Common myeloid progenitor, CD34-positive (primary cell): ENCODE measurements around the gene IL9.

ENCODE experiments used
- CTCF ChIA-PET: fragments of 350-600 bp; sonication (Branson Sonifier 250); formaldehyde crosslinking; loops from one replicate; lab custom pipeline; 2021; ENCODE audit warnings: antibody characterized with exemption; lab: Charles Lee
- POLR2A ChIA-PET: fragments of 350-600 bp; sonication (Branson Sonifier 250); formaldehyde crosslinking; loops from one replicate; lab custom pipeline; 2021; ENCODE audit warnings: antibody characterized with exemption; lab: Charles Lee
- DNase-seq, 3 donors: peaks; one replicate each; pipeline versions ENCODE4 v3.0.0 to v3.0.0-alpha.2; 2013
- H3K27ac ChIP-seq, 2 experiments: 1 replicate in 1 of 2; 2 replicates in 1 of 2; pipeline ENCODE4 v1.7.0; 2013; ENCODE audit warnings: inconsistent platforms in 2 of 2, low read length in 2 of 2, mild to moderate bottlenecking in 2 of 2, low read depth in 1 of 2, moderate library complexity in 1 of 2; ENCODE audit not compliant: severe bottlenecking in 2 of 2, insufficient read depth in 1 of 2, poor library complexity in 1 of 2
- H3K27me3 ChIP-seq, 5 experiments: replicated peaks in 2 of 5; 1 replicate in 3 of 5; 2 replicates in 2 of 5; pipeline versions ENCODE4 v1.6.1 to v1.7.0; 2013; ENCODE audit warnings: low read length in 4 of 5, mild to moderate bottlenecking in 2 of 5, moderate library complexity in 2 of 5, inconsistent platforms in 1 of 5; ENCODE audit not compliant: insufficient read depth in 5 of 5, control insufficient read depth in 4 of 5
- H3K36me3 ChIP-seq, 4 experiments: 1 replicate in 2 of 4; 2 replicates in 2 of 4; pipeline versions ENCODE4 v1.6.1 to v1.7.0; 2013; ENCODE audit warnings: low read length in 3 of 4, control low read depth in 1 of 4, mild to moderate bottlenecking in 1 of 4; ENCODE audit not compliant: control insufficient read depth in 4 of 4, insufficient read depth in 4 of 4
- H3K4me1 ChIP-seq, 4 experiments: 1 replicate in 3 of 4; 2 replicates in 1 of 4; pipeline versions ENCODE4 v1.6.1 to v1.7.1; 2013; ENCODE audit warnings: low read length in 3 of 4, mild to moderate bottlenecking in 3 of 4, control low read depth in 1 of 4, inconsistent platforms in 1 of 4, moderate library complexity in 1 of 4; ENCODE audit not compliant: control insufficient read depth in 4 of 4, insufficient read depth in 4 of 4; ENCODE audit errors: control extremely low read depth in 1 of 4
- H3K4me3 ChIP-seq, 7 experiments: 1 replicate in 4 of 7; 2 replicates in 3 of 7; pipeline versions ENCODE4 v1.5.1 to v1.7.0; 2013; ENCODE audit warnings: mild to moderate bottlenecking in 7 of 7, low read length in 6 of 7, moderate library complexity in 6 of 7, inconsistent platforms in 2 of 7, low read depth in 2 of 7, control low read depth in 1 of 7; ENCODE audit not compliant: insufficient read depth in 4 of 7, control insufficient read depth in 1 of 7; ENCODE audit errors: extremely low read depth in 1 of 7
- H3K9me3 ChIP-seq, 5 experiments: 1 replicate in 4 of 5; 2 replicates in 1 of 5; pipeline versions ENCODE4 v1.6.1 to v1.7.1; 2013; ENCODE audit warnings: low read length in 4 of 5, mild to moderate bottlenecking in 2 of 5, inconsistent platforms in 1 of 5, low read depth in 1 of 5, moderate library complexity in 1 of 5; ENCODE audit not compliant: control insufficient read depth in 4 of 5, insufficient read depth in 2 of 5; ENCODE audit errors: control extremely low read depth in 1 of 5
- WGBS: methylation state at CpG from one replicate; pipeline ENCODE4 v1.1.5; 2013; ENCODE audit not compliant: insufficient coverage; 5-methylcytosine and 5-hydroxymethylcytosine counted together

IL9 gene

DNA sequence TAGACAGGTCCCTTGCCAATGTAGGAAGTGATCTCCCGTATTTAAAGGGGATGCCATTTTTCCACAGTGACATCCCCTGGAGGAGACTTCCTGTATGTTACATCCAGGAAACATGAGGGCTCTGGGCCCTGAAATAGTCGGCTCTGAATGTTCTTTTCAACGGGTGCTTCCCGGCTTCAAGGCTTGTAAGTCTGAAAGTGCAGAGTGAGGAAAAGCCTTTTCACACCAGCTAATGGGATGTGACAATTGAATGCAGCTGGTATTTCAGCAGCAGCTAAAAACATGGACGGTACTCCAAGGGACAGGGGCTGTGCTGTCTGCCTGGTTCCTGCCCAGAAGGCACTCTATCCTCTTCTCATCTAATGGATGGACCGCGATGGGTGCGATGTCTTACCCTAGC, 1.4 kb downstream of the IL9 start:
- Histone ChIP-seq H3K27ac (no peak overlapping the region), H3K4me1 (no peaks in the 10 kb centered on the region), H3K9me3 (no peaks in the 10 kb centered on the region), H3K36me3 (no peaks in the 10 kb centered on the region), H3K27me3 (peaks cover 0 to 34% (median 16%) of the 10 kb centered on the region in 5 experiments), H3K4me3 (no peak overlapping the region)
- 54% methylated on average over 7 of the region's 8 CpGs for WGBS
- POLR2A ChIA-PET, result no interaction called here
- no peak for DNase-seq
- CTCF ChIA-PET, result interaction anchor here (0.7 to 1.0 kb wide), 2 partner anchors 10 to 479 kb away, joined by 3 to 4 read pairs; no protein-coding TSS in a partner anchor

DNA sequence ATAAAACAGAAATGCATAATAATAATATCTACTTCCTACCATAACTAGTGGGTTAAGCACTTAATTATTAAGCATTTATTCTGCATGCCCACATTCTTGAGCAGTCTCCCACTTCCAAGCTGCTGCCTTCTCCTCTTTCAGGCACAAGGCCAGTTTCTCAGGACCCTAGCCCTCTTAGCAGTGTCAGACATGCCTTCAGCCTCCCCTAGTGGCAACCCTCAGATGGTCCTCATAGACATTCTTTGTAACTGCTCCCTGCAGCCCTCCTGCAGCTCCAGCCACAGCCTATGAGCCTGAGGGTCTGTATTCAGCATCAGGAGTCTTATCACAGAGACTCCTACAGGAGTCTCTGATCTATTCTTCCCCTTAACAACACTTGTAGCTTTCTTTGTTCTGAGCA, 3.9 kb downstream of the IL9 start:
- Histone ChIP-seq H3K27me3 (peaks cover 0 to 22% (median 10%) of the 10 kb centered on the region in 5 experiments), H3K9me3 (no peaks in the 10 kb centered on the region), H3K27ac (no peak overlapping the region), H3K4me3 (no peak overlapping the region), H3K4me1 (peaks cover 0 to 2% (median 0%) of the 10 kb centered on the region in 4 experiments), H3K36me3 (no peaks in the 10 kb centered on the region)
- DNase-seq, result no peak
- CTCF ChIA-PET, result interaction anchor here (1.0 to 3.5 kb wide), 7 partner anchors 9 to 190 kb away, joined by 3 to 23 read pairs (median 5); no protein-coding TSS in a partner anchor
- POLR2A ChIA-PET, result no interaction called here

DNA sequence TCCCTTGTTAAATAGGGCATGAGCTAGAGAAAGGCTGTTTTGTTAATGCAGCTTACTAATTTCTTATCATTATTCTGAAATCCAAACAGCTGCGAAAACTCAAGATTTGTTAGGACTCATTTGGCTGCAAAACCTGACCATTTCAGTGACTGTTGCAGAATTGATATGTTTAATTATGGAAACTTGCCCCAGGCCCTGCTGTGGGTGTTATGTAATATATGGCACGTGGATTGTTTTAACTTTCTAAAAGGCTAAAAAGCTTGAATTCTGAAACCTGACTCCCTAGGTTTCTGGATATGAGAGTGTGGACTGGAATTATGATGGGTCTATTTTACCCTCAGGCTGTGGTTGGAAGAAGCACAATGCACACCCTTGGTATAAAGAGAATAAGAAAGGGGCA, 4.4 kb downstream of the IL9 start:
- DNase-seq, result no peak
- 90% methylated on average over 1 of the region's 2 CpGs for WGBS
- Histone ChIP-seq H3K36me3 (no peaks in the 10 kb centered on the region), H3K27me3 (peaks cover 0 to 26% (median 10%) of the 10 kb centered on the region in 5 experiments), H3K4me3 (no peak overlapping the region), H3K9me3 (no peaks in the 10 kb centered on the region), H3K4me1 (peaks cover 0 to 2% (median 0%) of the 10 kb centered on the region in 4 experiments), H3K27ac (no peak overlapping the region)
- CTCF ChIA-PET, result interaction anchor here (0.6 to 3.5 kb wide), 7 partner anchors 9 to 270 kb away, joined by 3 to 23 read pairs (median 4); no protein-coding TSS in a partner anchor
- POLR2A ChIA-PET, result no interaction called here

DNA sequence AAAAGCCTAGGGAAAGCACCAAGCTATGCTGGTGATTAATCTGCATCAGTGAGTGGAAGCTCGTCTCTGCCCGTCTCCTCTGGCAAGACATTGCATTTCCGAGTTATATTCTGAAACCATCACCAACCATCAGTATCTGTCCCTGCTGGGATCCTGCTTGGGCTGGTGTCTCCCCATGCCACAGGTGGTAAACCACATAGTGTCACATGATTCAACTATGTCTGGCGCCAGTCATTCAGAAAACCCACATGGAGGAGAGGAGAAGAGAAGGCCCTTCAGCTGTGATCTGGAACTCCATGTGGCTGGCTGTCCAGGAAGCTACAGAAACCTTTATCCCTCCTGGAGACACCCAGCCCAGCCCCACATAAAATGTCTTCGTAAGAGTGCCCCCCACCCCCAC, 4.8 kb downstream of the IL9 start:
- Histone ChIP-seq H3K27ac (no peak overlapping the region), H3K27me3 (peaks cover 0 to 28% (median 10%) of the 10 kb centered on the region in 5 experiments), H3K36me3 (no peaks in the 10 kb centered on the region), H3K9me3 (no peaks in the 10 kb centered on the region), H3K4me1 (peaks cover 0 to 2% (median 0%) of the 10 kb centered on the region in 4 experiments), H3K4me3 (no peak overlapping the region)
- DNase-seq, result no peak
- 75% methylated on average over 2 of the region's 5 CpGs for WGBS
- CTCF ChIA-PET, result interaction anchor here (0.6 to 3.5 kb wide), 6 partner anchors 9 to 321 kb away, joined by 3 to 23 read pairs (median 4); no protein-coding TSS in a partner anchor
- POLR2A ChIA-PET, result no interaction called here

DNA sequence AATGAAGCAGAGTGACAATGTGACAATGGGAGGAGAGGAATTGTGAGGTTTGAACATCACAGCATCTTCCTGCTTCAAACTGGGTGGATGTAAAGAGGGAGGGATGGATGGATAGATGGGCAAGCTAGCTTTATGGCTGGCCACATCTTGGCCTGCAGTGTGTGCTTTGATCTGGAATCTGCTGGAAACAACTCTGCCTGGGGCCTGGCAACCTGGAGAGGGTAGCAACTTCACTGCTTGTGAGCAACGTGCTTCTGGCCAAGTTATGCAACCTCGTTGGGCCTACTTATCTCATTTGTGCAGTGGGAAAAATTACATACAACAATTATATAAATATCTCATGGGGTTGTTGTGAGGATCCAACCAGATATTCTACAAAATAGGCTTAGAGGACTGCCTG, 5.3 kb downstream of the IL9 start:
- H3K4me3 ChIP-seq, result no peak overlapping the region
- ChIA-PET CTCF (interaction anchor here (0.9 to 3.5 kb wide), 3 partner anchors 8 to 321 kb away, joined by 4 to 23 read pairs (median 4); no protein-coding TSS in a partner anchor), POLR2A (no interaction called here)
- H3K4me1 ChIP-seq, result peaks cover 0 to 2% (median 0%) of the 10 kb centered on the region in 4 experiments
- no peak for DNase-seq
- H3K36me3 ChIP-seq, result no peaks in the 10 kb centered on the region
- H3K27me3 ChIP-seq, result peaks cover 0 to 26% (median 7%) of the 10 kb centered on the region in 5 experiments
- no CpG with 5 or more reads among the region's 2 CpGs for WGBS
- H3K9me3 ChIP-seq, result no peaks in the 10 kb centered on the region
- H3K27ac ChIP-seq, result no peak overlapping the region

DNA sequence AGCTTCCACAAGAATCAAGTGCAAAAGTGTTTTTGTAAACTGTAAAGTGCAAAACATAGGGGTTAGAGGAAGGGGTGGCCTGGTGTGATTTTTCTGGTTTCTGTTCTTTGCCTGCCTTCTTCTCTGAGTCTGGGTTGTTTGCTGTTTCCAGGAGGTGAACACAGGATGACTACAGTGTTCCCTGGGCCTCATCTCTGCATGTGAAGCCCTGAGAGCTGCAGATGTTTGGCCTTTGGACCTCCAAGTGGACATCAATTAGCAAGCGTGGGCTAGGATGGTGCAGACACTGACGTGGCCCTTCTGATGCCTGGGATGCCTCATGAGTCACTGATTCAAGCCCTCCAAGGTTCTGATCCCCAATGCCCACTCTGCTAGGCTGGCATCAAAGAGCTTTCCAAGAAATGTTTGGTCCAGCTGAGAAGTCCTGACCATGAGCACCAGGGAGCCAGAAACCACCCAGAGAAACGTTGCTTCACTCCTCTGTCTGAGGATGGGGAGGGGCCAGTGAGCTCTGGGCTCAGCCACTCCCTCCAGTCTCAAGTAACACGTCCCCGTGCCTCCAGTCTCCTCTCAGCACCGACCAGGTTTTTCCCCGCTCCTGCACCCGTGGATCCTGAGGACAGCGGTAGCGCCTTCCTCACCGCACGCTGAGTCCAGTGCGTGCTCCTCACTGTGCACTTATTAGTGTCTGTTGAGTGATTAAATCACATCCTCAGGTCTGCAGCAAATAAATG, 7.6 kb downstream of the IL9 start:
- ChIA-PET CTCF (interaction anchor here (0.7 to 2.7 kb wide), 14 partner anchors 10 to 326 kb away, joined by 3 to 14 read pairs (median 4); no protein-coding TSS in a partner anchor), POLR2A (no interaction called here)
- 78% methylated on average over 11 of the region's 13 CpGs for WGBS
- no peaks in the 10 kb centered on the region for H3K36me3 ChIP-seq
- H3K4me3 ChIP-seq, result no peak overlapping the region
- DNase-seq, result no peak
- H3K27me3 ChIP-seq, result peaks cover 0 to 29% (median 13%) of the 10 kb centered on the region in 5 experiments
- H3K9me3 ChIP-seq, result no peaks in the 10 kb centered on the region
- H3K27ac ChIP-seq, result no peak overlapping the region
- peaks cover 0 to 2% (median 0%) of the 10 kb centered on the region in 4 experiments for H3K4me1 ChIP-seq

DNA sequence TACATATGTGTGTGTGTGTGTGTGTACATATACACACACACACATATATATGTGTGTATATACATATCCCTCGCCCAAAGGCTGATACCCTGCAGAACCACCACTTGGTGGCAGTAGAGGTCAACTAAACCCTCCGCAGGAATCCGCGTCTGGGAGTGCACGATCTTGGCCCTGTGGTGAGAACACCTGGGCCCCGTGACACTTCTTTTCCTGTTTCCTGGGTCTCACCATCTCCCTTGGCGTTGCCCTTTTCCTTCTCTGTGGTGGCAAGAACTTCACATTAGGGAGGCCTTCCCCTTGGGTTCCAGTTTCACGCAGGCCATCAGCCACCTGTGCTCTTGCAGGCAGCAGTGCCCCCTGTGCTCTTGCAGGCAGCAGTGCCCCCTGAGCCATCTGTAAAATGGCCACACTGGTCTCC, 8.2 kb downstream of the IL9 start:
- H3K27me3 ChIP-seq, result peaks cover 2 to 29% (median 15%) of the 10 kb centered on the region in 5 experiments
- H3K4me1 ChIP-seq, result peaks cover 0 to 2% (median 0%) of the 10 kb centered on the region in 4 experiments
- H3K9me3 ChIP-seq, result no peaks in the 10 kb centered on the region
- ChIA-PET CTCF (interaction anchor here (0.7 to 2.7 kb wide), 11 partner anchors 9 to 327 kb away, joined by 3 to 14 read pairs (median 4); no protein-coding TSS in a partner anchor), POLR2A (no interaction called here)
- 6% methylated on average over 7 of the region's 8 CpGs for WGBS
- peak overlapping the region in 1 of 7 experiments; percentile 12 for H3K4me3 ChIP-seq
- H3K36me3 ChIP-seq, result no peaks in the 10 kb centered on the region
- no peak overlapping the region for H3K27ac ChIP-seq
- peak; percentile 67 to 77 (median 73) for DNase-seq
